ENCODE measurements around the gene SLC26A2.
"Not testable (repeated sequence)": the region's sequence is repeated elsewhere in the genome, so short reads cannot be mapped to it uniquely, and the experiment has no call there.

SLC26A2 gene

GRCh38 chr5:150007050-150007449 is 46.5 kb downstream of the SLC26A2 start:
- DNase-seq: no peak

DNA sequence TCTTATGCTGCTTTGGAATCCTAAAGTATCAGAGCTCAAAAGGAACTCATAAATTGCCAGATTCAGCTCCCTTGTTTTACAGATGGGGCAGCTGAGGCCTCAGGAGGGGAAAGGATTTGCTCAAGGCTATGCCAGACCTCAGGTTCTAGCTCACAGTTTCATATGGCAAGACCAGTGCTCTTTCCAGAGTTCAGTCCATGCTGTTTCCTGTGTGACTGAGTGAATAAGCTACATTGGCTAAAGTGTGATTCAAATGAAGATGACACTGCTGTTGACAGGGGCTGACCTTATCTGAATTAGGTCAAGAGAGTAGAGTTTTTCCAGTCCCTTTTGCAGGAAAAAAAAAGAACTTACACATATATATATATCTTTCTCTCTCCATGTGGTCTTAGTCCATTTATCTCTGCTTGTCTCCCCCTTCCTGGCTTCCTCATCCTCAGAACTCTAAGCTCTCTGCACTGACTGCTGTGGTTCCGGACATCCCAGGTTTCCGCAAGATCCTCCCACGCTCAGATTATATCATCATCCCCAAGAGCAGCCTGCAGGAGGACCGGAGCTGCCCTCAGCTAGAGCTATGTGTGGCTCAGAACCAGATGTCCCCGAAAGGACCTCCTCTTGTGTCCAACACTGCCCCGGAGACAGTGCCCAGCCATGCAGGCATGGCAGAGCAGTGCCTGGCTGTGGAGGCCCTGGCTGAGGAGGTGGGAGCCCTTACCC is 49.3 kb downstream of the SLC26A2 start:
- DNase-seq: no peak

DNA sequence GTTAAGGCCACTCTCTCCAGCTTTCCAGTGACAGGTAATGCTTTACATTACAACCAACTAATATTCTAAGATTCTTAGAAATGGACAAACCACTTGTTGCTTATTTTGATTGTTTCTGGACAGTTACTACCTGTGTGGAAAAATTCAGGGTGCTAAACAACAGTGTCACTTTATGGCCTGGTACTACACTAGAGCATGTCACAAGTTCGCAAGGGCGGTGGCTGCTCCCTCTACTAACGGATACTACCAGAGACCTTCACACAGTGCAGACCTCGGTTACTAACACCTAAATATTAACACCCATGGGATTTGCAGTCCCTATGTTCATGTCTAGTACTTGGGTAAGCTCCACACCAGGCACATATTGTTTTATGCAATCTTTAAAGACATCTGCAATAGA is 53.4 kb downstream of the SLC26A2 start:
- DNase-seq: no peak

DNA sequence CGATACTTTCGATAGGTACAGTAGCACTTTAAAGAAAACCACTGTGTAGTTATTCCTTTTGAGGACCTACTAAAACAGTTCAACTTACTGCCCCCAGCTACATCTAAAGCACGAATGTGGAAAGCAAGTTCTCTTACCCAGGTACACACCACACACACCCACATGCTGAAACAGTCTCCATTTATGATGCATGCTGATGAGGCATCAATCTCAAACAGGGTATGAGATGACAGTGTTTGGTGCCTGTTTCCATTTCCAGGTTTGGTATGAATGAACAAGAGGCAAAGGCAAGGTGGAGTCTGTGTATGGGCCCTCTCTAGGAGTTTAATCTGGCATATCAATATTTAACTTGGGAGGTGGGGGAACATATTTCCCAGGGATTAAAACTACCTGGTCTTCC is 53.9 kb downstream of the SLC26A2 start:
- DNase-seq: no peak

DNA sequence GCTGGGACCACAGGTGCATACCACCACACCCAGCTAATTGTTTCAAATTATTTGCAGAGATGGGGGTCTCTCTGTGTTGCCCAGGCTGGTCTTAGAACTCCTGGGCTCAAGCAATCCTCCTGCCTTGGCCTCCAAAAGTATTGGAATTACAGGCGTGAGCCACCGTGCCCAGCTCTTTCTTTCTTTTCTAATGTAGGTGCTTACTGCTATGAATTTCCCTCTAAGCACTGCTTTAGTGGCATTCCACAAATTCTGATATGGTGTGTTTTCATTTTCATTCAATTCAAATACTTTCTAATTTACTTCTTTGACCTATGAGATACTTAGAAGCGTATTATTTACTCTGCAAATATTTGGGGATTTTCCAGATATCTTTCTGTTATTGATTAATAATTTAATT is 54.9 kb downstream of the SLC26A2 start:
- no peak for DNase-seq

DNA sequence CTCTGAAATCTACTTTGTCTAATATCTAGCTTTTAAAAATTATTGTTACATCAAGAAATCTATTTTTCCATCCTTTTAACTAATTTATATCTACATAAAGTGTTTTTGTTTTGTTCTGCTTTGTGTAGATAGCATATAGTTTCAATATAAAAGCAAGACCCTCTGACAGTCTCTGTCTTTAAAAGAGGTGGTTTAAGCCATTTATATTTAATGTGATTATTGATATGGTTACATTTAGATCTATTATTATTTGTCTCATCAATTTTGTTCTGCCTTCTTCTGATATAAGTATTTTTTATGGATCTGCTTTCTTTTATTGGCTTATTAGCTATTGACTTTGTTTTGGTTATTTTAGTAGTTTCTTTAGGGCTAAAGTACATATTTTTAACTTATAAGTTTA is 56.0 kb downstream of the SLC26A2 start:
- DNase-seq: no peak

DNA sequence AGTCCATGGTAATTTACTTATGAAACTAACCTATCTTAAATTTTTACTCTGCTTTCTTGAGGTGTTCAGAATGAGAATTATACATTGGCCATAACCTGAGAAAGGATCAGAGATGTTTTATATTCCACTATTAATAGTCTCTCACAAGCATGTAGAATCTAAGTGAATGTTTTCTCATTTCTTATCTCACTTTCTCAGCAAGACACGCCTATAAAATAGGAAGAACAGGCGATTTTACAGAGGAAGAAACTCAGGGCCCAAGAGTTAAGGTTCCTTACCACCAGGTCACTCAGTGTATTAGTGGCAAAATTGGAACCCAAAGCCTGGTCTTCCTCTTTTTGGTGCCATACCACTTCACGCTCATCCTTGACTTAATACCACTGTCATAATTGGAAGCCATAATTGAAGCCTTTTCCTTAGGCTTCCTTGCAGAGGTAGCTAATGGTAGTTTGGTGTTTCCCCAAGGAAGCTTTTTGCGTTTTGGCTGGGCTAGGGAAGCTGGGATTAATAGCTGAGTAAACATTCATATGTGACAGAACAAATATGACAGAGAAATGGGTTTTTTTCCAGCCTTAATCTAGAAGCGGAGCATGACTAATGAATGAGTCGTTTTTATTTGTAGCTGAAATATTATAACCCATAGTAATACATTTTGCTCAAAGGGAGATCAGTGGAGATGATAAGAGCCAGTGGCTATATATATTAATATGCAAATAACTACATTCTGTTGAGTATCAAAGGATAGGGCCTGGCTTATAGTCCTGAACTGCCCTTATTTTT is 56.9 kb downstream of the SLC26A2 start:
- DNase-seq: no peak

GRCh38 chr5:150020249-150020648 is 59.7 kb downstream of the SLC26A2 start:
- no peak for DNase-seq

- no peak for DNase-seq
Observed at GRCh38 chr5:150021491-150022157, 61.1 kb downstream of the SLC26A2 start.

DNA sequence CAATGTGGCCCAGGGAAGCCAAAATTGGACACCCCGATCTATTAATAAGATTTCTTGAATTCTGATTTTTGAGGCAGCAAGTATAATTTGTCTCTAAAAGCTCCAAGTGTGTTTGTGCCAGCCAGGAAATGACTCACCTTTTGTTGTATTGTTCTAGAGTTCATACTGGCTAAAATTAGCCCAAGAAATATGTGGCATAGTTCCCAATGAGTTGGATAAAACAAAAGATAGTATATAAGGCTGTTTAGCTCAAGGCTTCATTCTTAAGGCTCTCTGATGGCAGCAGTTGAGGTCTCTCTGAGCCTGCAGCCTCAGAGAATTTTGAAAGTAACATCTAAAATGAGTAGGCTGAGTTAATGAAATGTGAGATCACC is 61.6 kb downstream of the SLC26A2 start:
- DNase-seq: no peak

DNA sequence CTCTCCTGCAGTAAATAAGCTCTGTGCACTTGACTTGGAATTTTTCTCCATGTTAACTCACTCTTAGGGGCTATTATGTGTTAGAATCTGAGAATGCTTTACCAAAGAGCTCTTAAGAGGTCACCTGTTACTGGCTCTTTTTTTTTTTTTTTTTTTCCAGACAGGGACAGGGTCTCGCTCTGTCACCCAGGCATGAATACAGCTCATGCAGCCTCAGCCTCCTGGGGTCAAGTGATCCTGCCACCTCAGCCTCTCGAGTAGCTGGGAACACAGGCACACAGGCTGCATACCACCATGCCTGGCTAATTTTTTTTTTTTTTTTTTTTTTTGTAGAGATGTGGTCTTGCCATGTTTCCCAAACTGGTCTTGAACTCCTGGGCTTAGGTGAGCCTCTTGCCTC is 62.1 kb downstream of the SLC26A2 start:
- no peak for DNase-seq

GRCh38 chr5:150023136-150023535 is 62.6 kb downstream of the SLC26A2 start:
- DNase-seq: no peak

DNA sequence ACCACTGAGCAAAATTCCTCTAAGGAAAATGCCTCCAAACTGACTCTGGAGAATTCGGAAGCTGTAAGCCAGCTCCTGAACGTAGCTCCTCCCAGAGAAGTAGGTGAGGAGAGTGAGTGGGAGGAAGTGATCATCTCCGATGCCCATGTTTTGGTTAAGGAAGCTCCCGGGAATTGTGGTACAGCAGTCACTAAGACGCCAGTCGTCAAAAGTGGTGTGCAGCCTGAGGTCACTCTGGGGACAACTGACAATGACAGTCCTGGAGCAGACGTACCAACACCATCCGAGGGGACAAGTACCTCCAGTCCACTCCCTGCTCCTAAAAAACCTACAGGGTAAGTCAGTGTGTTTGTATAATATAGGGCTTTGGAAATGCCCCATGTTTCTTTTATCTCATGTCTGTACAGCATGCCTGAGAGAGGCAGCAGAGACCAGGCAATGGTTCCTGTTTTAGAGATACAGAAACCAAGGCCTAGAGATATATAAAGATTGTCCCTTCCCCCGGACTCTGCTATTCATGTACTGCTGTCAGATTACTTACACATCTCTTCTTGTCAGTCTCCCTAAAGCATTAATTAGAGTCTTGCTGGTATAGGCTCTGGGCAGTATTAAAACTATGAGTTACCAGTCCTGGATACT is 63.9 kb downstream of the SLC26A2 start:
- no peak for DNase-seq

- DNase-seq: no peak
Observed at GRCh38 chr5:150026682-150027172, 66.2 kb downstream of the SLC26A2 start.

DNA sequence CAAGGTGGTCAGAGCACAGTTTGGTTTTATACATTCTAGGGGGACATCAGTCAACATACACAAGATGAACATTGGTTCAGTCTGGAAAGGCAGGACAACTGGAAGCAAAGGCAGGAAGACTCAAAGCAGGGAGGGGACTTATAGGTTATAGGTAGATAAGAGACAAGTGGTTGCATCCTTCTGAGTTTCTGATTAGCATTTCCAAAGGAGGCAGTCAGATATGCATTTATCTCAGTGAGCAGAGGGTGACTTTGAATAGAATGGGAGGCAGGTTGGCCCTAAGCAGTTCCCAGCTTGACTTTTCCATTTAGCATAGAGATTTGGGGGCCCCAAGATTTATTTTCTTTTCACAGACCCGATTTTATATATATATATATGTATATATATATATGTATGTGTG is 67.5 kb downstream of the SLC26A2 start:
- not testable (repeated sequence) for DNase-seq

GRCh38 chr5:150033334-150033733 is 72.8 kb downstream of the SLC26A2 start:
- no peak for DNase-seq

GRCh38 chr5:150034662-150035061 is 74.1 kb downstream of the SLC26A2 start:
- no peak for DNase-seq

GRCh38 chr5:150035139-150035895 is 74.8 kb downstream of the SLC26A2 start:
- DNase-seq: no peak

- DNase-seq: peak; percentile 70
Observed at GRCh38 chr5:150036513-150036912, 76.0 kb downstream of the SLC26A2 start.
